Retinal pigment epithelial cell (primary cell): ENCODE results near the gene CNOT11.

Source experiments
- DNase-seq: peaks from one replicate; pipeline ENCODE4 v3.0.0-alpha.2; 2010; ENCODE audit warnings: low read depth
- H3K4me3 ChIP-seq: 2 replicates; pipeline ENCODE4 v1.5.1; 2011; ENCODE audit warnings: mild to moderate bottlenecking, low read length, control low read depth, moderate library complexity
- TF ChIP-seq, protein P1 (sequence below): conservative IDR thresholded peaks from 2 replicates; pipeline ENCODE4 v1.5.1; 2011; ENCODE audit warnings: low read depth, low read length, control low read depth, inconsistent platforms

The CNOT11 gene

DNA sequence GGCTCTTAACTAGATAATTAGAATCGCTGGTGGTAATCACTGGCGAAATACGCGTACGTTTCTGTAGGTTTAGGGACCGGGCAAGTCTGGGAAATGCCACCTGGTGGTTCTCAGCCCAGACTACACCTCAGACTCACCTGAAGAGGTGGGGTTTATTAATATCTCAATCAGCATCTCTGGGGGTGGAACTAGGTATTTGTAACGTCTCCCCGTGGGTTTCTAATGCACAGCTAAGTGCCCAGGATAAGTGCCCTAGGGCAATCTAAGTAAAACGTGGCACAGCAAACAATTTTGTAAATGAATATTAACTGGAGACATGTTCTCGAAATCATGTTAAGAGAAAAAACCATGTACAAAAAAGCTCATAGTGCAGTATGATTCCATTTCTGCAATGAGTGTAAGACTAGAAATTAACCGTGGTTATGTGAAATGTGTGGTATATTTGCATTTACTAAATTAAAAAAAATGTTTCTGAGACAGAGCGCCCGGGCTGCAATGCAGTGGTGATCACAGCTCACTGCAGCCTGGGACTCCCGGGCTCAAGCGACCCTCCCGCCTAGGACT, 760 bp upstream of the CNOT11 start:
- H3K4me3 ChIP-seq: peak overlapping the region; percentile 86
- peak; percentile 18 for DNase-seq
- TF ChIP-seq, protein P1, sequence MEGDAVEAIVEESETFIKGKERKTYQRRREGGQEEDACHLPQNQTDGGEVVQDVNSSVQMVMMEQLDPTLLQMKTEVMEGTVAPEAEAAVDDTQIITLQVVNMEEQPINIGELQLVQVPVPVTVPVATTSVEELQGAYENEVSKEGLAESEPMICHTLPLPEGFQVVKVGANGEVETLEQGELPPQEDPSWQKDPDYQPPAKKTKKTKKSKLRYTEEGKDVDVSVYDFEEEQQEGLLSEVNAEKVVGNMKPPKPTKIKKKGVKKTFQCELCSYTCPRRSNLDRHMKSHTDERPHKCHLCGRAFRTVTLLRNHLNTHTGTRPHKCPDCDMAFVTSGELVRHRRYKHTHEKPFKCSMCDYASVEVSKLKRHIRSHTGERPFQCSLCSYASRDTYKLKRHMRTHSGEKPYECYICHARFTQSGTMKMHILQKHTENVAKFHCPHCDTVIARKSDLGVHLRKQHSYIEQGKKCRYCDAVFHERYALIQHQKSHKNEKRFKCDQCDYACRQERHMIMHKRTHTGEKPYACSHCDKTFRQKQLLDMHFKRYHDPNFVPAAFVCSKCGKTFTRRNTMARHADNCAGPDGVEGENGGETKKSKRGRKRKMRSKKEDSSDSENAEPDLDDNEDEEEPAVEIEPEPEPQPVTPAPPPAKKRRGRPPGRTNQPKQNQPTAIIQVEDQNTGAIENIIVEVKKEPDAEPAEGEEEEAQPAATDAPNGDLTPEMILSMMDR: peak; percentile 42

DNA sequence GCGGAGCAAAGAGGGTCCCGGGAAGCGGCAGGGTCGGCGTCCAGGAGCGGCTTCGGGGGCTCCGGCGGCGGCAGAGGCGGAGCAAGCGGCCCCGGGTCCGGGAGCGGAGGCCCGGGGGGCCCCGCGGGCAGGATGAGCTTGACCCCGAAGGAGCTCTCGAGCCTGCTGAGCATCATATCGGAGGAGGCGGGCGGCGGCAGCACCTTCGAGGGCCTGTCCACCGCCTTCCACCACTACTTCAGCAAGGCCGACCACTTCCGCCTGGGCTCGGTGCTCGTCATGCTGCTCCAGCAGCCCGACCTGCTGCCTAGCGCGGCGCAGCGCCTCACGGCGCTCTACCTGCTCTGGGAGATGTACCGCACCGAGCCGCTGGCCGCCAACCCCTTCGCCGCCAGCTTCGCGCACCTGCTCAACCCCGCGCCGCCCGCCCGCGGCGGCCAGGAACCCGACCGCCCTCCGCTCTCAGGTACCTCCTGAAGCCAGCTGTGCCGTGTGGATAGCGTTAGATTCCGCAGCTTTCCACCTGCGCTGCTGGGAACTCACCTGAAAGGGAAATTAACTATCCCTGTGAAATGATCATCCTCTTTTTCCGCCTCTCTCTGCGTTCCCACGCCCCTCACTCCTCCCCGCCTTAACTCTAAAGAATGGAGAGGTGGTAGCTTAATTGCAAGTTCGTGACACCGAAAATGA, 472 bp downstream of the CNOT11 start:
- DNase-seq: peak; percentile 35
- H3K4me3 ChIP-seq: peak overlapping the region; percentile 86
- TF ChIP-seq, protein P1: no peak

DNA sequence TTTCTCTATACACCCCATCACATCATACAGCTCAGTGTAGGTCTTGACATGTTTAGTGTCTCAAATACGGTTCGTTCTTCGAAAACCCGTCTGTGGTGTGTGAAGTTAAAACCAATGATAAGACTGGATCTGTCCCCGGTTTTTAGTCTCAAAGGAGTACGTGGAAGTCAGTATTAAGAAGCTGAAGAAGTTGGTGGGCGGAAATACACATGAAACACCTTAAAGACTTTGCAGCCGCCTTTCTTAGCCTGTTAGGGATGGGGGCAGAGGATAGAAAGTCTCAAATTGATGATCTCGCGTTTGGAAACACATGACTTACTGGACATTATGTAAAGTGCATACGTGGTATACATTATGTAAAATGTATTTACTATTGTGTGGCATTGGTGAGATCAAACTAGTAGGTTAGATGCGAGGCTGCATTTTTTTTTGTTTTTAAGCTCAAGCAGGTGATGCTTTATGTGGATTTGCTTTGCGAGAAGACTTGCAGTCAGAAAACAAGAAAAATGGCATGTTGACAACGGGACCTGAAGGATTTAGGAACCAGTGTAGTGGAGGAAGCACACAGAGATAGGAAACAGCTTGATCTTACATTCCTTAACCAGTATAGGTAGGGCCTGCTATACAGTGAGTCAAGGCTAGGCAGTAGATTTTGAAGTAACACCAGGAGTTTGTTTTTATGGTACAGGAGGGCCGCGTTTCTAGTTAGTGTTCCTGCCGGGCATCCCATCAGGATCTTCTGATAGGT, 1.2 kb downstream of the CNOT11 start:
- no peak for DNase-seq
- TF ChIP-seq, protein P1: no peak

DNA sequence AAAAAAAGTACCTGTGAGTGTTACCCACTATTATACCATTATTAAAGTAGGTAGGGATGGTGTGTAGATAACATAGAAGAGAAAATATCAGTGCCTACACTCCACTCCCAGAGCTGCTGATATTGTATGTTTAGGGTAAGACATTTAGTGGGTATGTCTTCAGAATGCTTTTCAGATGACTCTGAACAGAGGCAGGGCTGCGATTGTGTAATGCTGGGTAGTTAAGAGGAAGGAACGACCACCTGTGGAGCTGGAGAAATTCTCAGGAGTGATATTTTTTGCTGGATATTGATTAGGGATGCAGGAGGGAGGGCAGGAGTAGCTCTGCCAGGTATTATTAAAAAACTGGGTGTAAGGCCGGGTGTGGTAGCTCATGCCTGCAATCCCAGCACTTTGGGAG, 2.8 kb downstream of the CNOT11 start:
- H3K4me3 ChIP-seq: no peak overlapping the region
- TF ChIP-seq, protein P1: no peak
- no peak for DNase-seq

More for the DNA sequence above, 1.2 kb downstream of the CNOT11 start:
- H3K4me3 ChIP-seq: peak overlapping the region; percentile 86

DNA sequence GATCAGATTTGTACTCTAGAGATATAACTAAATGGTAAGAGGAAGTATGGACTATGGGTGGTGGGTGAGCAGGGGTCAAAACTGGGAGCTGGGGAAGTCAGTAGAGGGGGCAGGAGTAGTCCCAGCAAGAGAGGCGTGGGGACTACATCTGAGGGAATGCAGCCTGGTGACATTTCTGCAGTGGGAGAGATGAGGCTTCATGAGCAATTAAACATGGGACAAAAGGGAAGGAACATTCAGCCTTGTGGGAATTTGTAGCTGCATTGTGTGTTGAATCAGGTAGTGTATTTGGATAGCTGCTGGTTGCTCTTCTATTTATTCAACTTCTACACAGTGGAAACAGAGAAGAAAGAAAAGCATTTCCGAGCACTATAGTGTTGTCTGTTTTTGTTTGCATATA, 3.6 kb downstream of the CNOT11 start:
- H3K4me3 ChIP-seq: no peak overlapping the region
- TF ChIP-seq, protein P1: no peak
- no peak for DNase-seq

DNA sequence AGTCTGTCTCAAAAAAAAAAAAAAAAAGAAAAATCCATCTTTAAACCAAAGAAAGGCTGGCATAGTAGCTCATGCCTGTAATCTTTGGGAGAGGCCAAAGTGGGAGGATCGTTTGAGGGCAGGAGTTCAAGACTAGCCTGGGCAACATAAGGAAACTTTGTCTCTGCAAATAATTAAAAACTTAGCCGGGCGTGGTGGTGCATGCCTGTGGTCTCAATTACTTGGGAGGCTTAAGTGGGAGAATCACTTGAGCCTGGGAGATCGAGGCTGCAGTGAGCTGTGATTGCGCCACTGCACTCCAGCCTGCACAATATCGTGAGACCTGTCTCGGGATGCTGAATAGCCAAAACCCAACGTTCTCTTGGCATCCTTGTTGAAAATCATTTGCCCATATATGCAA, 6.1 kb downstream of the CNOT11 start:
- TF ChIP-seq, protein P1: no peak
- DNase-seq: no peak

More for the DNA sequence above, 6.1 kb downstream of the CNOT11 start:
- no peak overlapping the region for H3K4me3 ChIP-seq
